Head of caudate nucleus (tissue), 42 donors: ENCODE measurements around the gene TNP2.
"Not testable (repeated sequence)": the region's sequence is repeated elsewhere in the genome, so short reads cannot be mapped to it uniquely, and the experiment has no call there.

Experiments
- DNase-seq, 42 donors: peaks; one replicate each; pipeline versions ENCODE4 v3.0.0 to v3.0.0-alpha.2; 2020 to 2021; ENCODE audit warnings: mixed read lengths in 7 of 42
- intact Hi-C: fragments of 100-400 bp; cut with DNase I; formaldehyde crosslinking; loops from one replicate; pipeline ENCODE4 v1.15.0; 2022

TNP2 gene

DNA sequence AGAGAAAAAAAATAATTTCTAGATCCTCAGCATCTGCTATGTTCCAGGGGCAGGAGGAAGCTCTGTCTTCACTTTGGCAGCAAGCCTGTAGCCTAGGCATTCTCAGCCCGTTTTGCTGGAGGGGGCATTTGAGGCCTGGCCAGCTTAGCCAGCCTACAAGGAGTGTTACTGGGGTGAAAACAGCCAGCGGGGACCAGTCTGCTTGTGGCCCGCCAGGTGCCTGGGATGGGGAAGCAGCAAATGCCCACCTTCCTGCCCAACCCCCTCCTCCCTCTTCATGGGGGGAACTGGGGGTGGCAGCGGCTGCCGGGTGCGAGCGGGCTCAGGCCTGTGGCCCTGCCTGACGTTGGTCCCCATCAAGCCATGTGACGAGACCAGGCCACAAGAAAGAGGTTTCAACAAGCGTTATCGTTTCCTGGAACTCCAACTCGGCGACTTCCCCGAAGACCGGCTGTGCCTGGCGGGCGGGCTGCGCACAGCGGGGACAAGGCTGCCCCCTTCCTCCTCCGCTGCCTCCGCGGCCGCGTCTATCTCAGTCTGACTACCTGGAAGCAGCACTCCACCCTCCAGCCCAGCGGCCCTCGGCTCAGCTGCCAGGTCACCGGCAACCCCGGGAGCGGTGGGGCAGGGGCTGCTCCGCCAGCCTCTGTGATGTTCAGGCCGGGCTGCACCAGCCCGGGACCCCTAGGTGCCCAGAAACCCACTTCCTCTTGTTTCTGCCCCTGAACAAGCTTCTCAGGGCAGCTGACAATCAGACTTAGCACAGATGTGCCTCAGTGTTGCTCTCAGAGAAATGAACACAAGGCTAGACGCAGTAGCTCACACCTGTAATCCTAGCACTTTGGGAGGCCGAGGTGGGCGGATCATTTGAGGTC, 36.0 kb downstream of the TNP2 start:
- intact Hi-C loops: no loop called here
- peak in 11 of 42 donors; percentile 7 to 50 (median 24) for DNase-seq

DNA sequence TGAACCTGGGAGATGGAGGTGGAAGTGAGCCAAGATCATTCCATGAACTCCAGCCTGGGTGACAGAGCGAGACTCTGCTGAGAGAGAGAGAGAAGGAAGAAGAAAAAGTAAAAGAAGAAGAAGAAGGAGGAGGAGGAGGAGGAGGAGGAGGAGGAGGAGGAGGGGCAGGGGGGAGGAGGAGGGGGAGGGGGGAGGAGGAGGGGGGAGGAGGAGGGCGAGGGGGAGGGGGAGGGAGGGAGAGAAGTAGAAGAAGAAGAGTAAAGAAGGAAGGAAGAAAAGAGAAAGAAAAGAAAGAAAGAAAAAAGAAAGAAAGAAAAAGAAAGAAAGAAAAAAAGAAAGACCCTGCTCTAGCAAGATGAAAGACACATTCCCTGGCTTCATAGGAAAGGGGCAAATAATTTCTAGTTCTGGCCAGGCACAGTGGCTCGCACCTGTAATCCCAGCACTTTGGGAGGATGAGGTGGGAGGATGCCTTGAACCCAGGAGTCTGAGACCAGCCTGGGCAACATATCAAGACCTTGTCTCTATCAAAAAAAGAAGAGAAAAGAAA, 36.7 kb downstream of the TNP2 start:
- intact Hi-C loops: no loop called here

DNA sequence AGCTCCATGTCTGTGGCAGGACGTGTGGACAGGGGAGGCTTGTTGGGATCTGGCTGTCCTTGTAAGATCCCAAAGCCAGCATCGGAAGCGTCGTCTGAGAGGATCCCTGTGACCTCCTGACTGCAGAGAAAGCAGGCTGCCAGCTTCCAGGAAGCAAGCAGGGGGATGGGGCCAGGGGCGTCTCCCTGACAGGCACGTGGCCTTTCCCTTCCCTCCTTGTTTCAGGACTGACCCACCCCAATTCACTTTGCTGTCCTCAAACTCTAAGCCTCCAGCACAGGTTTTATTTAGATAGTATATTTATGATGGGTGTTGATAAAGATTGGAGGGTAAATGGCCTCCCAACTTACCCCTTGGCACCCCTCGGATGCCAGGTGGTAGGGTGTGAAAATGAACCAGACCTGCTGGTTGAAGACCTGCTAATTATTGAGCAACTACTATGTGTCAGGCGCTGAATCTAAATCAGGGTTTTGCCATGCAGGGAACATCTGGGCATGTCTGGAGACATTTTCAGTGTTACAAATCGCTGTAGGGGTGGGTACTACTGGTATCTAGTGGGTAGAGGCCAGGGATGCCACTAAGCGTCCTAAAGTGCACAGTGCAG, 37.7 kb downstream of the TNP2 start:
- intact Hi-C loops: no loop called here
- no peak for DNase-seq

More for the DNA sequence above, 36.7 kb downstream of the TNP2 start:
- DNase-seq: no peak

DNA sequence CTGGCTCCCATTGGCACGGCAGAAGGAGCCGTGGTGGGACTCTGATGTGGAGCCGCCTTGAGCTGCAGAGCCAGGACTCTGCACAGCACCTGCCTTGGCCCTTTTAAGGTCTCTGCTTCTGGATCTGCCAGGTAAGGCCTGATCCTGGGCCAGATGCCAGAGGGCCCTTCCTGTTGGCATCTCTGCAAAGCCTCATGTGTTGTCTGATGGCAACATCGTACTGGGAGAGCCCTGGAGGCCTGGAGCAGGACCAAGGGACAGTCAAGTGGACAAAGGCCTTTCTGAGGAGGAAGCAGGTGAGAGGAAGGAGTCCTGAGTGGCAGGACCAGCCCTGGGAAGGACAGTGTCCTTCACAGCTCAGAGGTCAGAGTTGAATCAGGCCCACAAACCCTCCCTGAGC, 39.2 kb downstream of the TNP2 start:
- intact Hi-C loops: no loop called here
- DNase-seq: no peak

DNA sequence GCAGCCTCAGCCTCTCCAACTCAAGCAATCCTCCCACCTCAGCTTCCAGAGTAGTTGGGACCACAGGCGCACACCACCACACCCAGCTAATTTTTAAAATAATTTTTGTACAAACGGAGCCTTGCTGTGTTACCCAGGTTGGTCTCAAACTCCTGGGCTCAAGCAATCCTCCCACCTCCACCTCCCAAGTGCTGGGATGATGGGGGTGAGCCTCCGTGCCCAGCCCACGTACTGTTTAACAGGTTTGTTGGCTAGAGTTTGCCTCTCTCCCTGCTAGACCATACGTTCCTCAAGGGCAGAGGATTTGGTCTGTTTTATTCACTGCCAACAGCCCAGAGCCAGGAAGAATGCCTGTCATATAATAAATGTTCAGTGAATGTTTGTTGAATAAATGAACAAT, 39.7 kb downstream of the TNP2 start:
- intact Hi-C loops: no loop called here
- DNase-seq: no peak

DNA sequence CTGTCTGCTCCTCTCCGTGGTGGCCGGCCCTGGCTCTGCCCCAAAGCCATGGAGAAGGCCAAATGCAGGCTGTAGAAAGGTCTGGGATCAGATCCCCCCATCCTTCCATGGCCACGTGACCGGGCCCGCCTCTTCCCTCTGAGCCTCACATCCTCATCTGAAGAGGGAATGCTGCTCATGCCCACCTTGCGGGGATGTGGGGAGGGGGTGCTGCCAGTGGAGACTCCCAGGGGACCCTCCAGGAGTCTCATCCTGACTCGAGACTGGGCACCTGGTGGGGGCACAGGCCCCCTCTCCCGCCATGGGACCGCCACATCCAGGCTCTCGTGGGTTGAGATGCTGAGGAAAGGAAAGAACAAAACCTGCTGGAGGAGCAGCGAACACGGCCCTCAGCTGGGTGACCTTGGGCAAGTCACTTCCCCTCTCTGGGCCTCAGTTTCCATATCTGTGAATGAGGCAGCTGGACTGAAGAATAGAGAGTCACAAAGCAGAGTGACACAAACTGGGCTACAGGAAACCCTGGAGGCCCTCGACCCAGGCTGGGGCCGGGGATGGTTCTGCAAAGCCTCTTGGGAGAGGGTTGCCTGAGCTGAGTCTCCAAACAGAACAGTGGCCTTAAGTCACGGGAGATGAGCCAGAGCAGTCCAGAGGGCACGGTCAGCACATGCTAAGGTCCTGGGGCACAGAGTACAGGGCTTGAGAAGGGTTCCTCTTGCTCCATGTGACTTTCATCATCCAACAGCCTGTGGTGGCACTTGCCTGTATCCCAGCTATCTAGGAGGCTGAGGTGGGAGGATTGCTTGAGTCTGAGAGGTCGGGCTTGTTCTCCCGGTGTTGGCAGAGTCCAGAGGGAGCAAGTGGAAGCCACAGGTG, 43.2 kb downstream of the TNP2 start:
- no peak for DNase-seq
- intact Hi-C loops: no loop called here

DNA sequence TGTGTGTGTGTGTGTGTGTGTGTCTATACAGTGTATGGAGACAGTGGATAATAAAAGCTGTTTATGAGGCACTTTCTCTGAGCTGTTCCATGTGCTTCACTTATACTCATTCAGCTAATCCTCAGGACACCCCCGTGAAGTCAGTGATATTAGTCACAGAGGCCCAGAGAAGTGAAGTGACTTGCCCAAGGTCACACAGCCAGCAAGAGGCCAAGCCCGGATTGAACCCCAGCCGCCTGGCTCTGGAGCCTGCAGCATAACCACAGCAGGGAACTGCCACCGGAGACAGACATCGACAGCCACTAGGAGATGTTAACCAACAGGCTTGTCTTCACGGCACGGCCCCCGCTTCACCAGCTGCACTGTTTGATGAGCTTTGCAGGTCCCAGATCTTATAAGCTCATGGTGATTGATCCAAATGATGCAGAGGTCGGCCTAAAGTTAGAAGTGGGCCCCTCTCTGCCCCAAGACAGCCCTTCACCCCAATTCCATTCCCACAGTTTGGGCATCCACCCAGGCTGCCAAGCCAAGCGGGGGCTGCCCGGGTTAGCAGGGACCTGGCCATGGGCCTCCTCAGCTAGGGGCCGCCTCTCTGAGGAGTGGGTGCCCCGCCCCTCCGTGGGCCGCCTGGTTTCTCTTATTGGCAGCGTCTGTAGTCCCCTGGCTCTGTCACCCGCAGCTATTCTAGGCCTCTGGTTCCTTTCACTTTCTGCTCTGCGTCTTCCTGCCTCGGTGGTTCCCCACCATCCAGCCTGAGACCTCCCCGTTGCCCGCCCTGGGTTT, 44.0 kb downstream of the TNP2 start:
- intact Hi-C loops: no loop called here
- DNase-seq: peak in 6 of 42 donors; percentile 13 to 45 (median 24)

DNA sequence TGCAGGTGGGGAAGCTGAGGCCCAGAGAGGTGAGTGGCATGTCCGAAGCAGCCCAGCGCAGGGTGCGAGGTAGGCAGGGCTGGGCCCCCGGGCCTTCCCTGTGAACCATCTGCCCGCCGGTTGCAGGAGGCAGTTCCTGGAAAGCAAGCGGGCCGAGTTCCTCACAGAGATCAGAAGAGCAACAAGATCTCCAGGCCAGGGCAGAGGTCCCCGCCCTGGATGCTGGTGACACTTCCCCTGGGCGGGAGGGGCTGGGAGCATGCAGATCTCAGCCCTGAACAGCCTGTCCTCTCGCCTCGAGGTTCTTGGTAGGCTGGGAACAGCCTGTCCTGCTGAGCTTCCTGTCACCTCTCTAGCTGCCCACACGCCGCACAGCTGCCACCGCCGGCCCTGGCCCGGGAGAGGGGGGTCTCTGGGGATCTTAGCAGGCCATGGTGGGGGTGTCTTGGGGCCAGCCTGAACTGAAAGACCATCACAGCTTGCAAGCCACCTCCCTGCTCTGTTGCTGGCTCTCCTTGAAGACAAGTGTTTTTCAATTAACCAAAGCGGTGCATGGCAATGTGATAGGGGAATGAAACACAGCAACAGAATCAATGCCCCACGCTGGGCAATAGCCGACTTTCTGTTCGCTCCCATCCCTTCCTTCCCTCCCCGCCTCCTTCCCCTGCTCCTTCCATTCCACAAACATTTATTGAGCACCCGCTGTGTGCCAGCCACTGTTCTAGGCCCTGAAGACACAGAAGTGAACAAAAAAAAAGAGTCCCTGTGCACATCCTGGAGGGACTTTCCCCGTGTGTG, 44.8 kb downstream of the TNP2 start:
- peak in 33 of 42 donors; percentile 6 to 82 (median 34) for DNase-seq
- intact Hi-C loops: no loop called here

DNA sequence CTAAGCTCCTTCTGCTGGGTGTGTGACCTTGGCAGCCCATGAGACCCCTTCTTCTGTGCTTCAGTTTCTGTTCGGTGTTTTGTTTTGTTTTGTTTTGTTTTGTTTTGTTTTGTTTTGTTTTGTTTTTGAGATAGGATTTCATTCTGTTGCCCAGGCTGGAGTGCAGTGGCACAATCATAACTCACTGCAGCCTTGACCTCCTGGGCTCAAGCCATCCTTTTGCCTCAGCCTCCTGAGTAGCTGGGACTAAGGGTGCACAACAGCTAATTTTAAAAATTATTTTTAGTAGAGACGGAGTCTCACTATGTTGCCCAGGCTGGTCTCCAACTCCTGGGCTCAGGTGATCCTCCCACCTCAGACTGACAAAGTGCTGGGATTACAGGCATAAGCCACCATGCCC, 48.6 kb downstream of the TNP2 start:
- DNase-seq, intact Hi-C loops: not testable (repeated sequence)

DNA sequence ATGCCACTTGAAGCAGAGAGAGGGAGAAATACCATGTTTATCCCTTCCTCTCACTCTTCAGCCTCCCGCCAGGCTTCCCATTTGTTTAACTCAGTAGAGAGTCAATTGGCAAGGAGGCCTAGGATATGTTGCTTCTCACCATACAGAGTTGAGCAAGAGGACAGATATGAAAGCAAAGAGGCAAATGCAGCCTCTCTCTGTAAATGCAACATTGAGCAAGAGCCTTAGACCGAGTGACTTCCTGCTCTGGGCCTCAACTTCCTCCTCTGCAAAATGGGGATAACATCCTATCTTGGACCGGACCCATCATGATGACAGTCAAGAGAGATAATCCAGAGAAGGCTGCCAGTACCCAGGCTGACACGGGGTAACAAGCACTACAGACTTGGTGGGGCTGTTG, 49.9 kb downstream of the TNP2 start:
- intact Hi-C loops: no loop called here
- no peak for DNase-seq

DNA sequence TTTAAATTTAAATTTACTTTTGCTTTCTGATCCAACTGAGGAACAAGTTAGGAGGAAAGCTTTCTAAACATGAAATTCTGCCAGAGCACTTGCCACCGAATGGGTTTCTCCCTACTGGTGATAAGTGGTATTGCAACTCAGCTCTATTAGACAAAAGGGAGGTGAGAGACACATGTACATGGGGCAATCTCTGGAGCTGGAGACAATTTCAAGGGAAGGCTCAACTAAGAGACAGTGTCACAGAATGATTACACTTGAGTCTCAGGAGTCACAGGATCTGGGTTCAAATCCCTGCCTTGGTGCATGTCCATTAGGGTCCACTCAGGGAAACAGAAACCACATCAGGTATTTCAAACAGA, 50.5 kb downstream of the TNP2 start:
- intact Hi-C loops: no loop called here
- DNase-seq: no peak
